ENCODE data around the gene ZNF765. TPM values are rescaled to one million over a fixed set of nuclear protein-coding genes. Genes with fewer than 3 reads are reported as not detected.
A peak's percentile ranks its signal among the peaks of the same experiment; 100 is the strongest.
"Not testable (repeated sequence)": the region's sequence is repeated elsewhere in the genome, so short reads cannot be mapped to it uniquely, and the experiment has no call there.

ZNF765 gene
- total RNA-seq = 24.1 TPM

GRCh38 chr19:53394974-53395839, at the start of gene ZNF765:
ZNF765 (plus strand) TSS chr19:53395149; CDS start chr19:53398016, 2,867 bp downstream.
- DNase-seq (ENCODE audit: low spot score in 2 of 2) (peak; percentile 85 to 89), FAIRE-seq (no peak)

GRCh38 chr19:53355739-53356138, 39.2 kb upstream of the ZNF765 start:
- FAIRE-seq (no peak), DNase-seq (ENCODE audit: low spot score in 2 of 2) (no peak)

- DNase-seq (ENCODE audit: low spot score in 2 of 2) = no peak
- no peak for FAIRE-seq
Observed at GRCh38 chr19:53357821-53358581, 36.9 kb upstream of the ZNF765 start.

GRCh38 chr19:53360056-53360455, 34.9 kb upstream of the ZNF765 start:
- not testable (repeated sequence) for DNase-seq (ENCODE audit: low spot score in 2 of 2); FAIRE-seq

GRCh38 chr19:53365134-53365898, 29.6 kb upstream of the ZNF765 start, which contains the start of gene ZNF525:
ZNF525 (plus strand) TSS chr19:53365705; CDS start chr19:53372282, 6,577 bp downstream.
- peak; percentile 73 to 84 for DNase-seq (ENCODE audit: low spot score in 2 of 2)
- no peak for FAIRE-seq

- no peak for DNase-seq (ENCODE audit: low spot score in 2 of 2)
Observed at GRCh38 chr19:53365899-53366493, 29.0 kb upstream of the ZNF765 start.

GRCh38 chr19:53372196-53372595, 22.8 kb upstream of the ZNF765 start:
- DNase-seq (ENCODE audit: low spot score in 2 of 2) = no peak
- FAIRE-seq = no peak

More at GRCh38 chr19:53365899-53366493, 29.0 kb upstream of the ZNF765 start:
- FAIRE-seq = no peak

GRCh38 chr19:53374288-53374687, 20.7 kb upstream of the ZNF765 start:
- no peak for DNase-seq (ENCODE audit: low spot score in 2 of 2)
- no peak for FAIRE-seq

- FAIRE-seq (peak; percentile 30), DNase-seq (ENCODE audit: low spot score in 2 of 2) (no peak)
Observed at GRCh38 chr19:53374743-53375142, 20.2 kb upstream of the ZNF765 start.

GRCh38 chr19:53381376-53381775, 13.6 kb upstream of the ZNF765 start:
- no peak for DNase-seq (ENCODE audit: low spot score in 2 of 2)
- FAIRE-seq = no peak

GRCh38 chr19:53388168-53388567, 6.8 kb upstream of the ZNF765 start:
- DNase-seq (ENCODE audit: low spot score in 2 of 2) (no peak), FAIRE-seq (no peak)

GRCh38 chr19:53388904-53389303, 6.0 kb upstream of the ZNF765 start:
- FAIRE-seq = no peak

GRCh38 chr19:53389571-53389970, 5.4 kb upstream of the ZNF765 start:
- DNase-seq (ENCODE audit: low spot score in 2 of 2) = no peak
- no peak for FAIRE-seq

More at GRCh38 chr19:53388904-53389303, 6.0 kb upstream of the ZNF765 start:
- no peak for DNase-seq (ENCODE audit: low spot score in 2 of 2)

- FAIRE-seq (no peak), DNase-seq (ENCODE audit: low spot score in 2 of 2) (no peak)
Observed at GRCh38 chr19:53389978-53390377, 5.0 kb upstream of the ZNF765 start.

GRCh38 chr19:53394522-53394973, 401 bp upstream of the ZNF765 start:
- DNase-seq (ENCODE audit: low spot score in 2 of 2) = peak in 1 of 2 donors; percentile 12
- FAIRE-seq = no peak

GRCh38 chr19:53395840-53396524, 1.0 kb downstream of the ZNF765 start:
- FAIRE-seq; DNase-seq (ENCODE audit: low spot score in 2 of 2): not testable (repeated sequence)

- FAIRE-seq (no peak), DNase-seq (ENCODE audit: low spot score in 2 of 2) (no peak)
Observed at GRCh38 chr19:53396525-53396868, 1.5 kb downstream of the ZNF765 start.

GRCh38 chr19:53397918-53398317, 3.0 kb downstream of the ZNF765 start:
- not testable (repeated sequence) for DNase-seq (ENCODE audit: low spot score in 2 of 2); FAIRE-seq

- DNase-seq (ENCODE audit: low spot score in 2 of 2) = no peak
- no peak for FAIRE-seq
Observed at GRCh38 chr19:53409505-53410204, 14.7 kb downstream of the ZNF765 start.
